ENCODE results near the gene FCRL6.

Gene FCRL6

DNA sequence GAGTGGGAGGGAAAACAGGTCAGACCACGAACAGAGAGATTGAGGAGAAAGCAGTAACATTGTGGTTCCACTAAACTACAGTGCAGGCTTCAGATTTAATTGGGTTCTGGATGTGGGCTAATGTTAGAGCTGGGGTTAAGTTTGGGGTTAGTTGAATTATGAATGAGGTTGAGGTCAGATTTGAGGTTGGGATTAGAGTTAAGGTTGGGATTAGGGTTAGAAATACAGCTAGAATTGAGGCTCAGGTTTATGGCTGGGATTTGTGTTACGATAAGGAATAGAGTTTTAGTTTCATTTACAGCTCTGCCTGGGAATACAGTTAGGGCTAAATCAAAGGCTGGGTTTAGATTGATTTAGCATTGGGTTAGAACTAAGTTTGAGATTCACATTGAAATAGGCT, 62.1 kb downstream of the FCRL6 start:
- DNase-seq, result no peak

All from activated CD4-positive, alpha-beta T cell treated with anti-CD3 and anti-CD28 coated beads, Interleukin-2, amount 50 U/mL, for 16 hours (primary cell).